AG09319 (cell line): ENCODE data around the gene SETD1B.
A peak's percentile ranks its signal among the peaks of the same experiment; 100 is the strongest.

ENCODE experiments used
- DNase-seq: peaks from one replicate; pipeline ENCODE4 v3.0.0-alpha.2; 2010; ENCODE audit warnings: low read depth; ENCODE audit errors: extremely low read depth
- CTCF ChIP-seq: IDR thresholded peaks from 2 replicates; pipeline ENCODE4 v1.5.1; 2011; ENCODE audit warnings: low read depth, mild to moderate bottlenecking, inconsistent platforms, low read length, moderate library complexity

The SETD1B gene

GRCh38 chr12:121830588-121831265, 26.9 kb downstream of the SETD1B start:
- no peak for TF ChIP-seq CTCF
- DNase-seq, result no peak

- TF ChIP-seq CTCF, result no peak
- no peak for DNase-seq
Measured at GRCh38 chr12:121831571-121832245, 27.9 kb downstream of the SETD1B start.

GRCh38 chr12:121837680-121838079, 33.9 kb downstream of the SETD1B start:
- TF ChIP-seq CTCF, result no peak; the same call in none of the 2 replicates

GRCh38 chr12:121838126-121838525, 34.3 kb downstream of the SETD1B start:
- TF ChIP-seq CTCF, result no peak
- DNase-seq, result no peak

More at GRCh38 chr12:121837680-121838079, 33.9 kb downstream of the SETD1B start:
- no peak for DNase-seq

- TF ChIP-seq CTCF, result peak; percentile 42
- DNase-seq, result peak; percentile 95
Measured at GRCh38 chr12:121839106-121839992, 35.5 kb downstream of the SETD1B start.

GRCh38 chr12:121839993-121840761, 36.4 kb downstream of the SETD1B start:
- DNase-seq, result no peak
- no peak for TF ChIP-seq CTCF
